Heart left ventricle (tissue), 16 donors: ENCODE results near the gene TRPC4. TPM values are rescaled to one million over a fixed set of nuclear protein-coding genes. Genes with fewer than 3 reads are reported as not detected.

Experiments
- ATAC-seq, 4 donors: fragments of 200-7000 bp; cut with Tn5 transposase; one replicate each; pipeline ENCODE4 v1.9.1; 2020 to 2022; ENCODE audit warnings: moderate library complexity in 4 of 4, mild to moderate bottlenecking in 3 of 4, moderate number of reproducible peaks in 1 of 4
- DNase-seq, 5 donors: peaks; one replicate each; pipeline ENCODE4 v3.0.0-alpha.2; 2020
- H3K27ac ChIP-seq, 12 donors: fragments of 200-600 bp; sonication (generic) in 4 of 12; one replicate each; pipeline versions ENCODE4 v1.5.0 to v1.8.0; 2016 to 2022; ENCODE audit warnings: mild to moderate bottlenecking in 2 of 12
- H3K27me3 ChIP-seq, 9 donors: fragments of 200-600 bp; sonication (generic) in 2 of 9; one replicate each; pipeline versions ENCODE4 v1.5.1 to v1.8.0; 2016 to 2022; ENCODE audit warnings: mild to moderate bottlenecking in 3 of 9
- H3K36me3 ChIP-seq, 9 donors: fragments of 200-600 bp; sonication (generic) in 2 of 9; one replicate each; pipeline versions ENCODE4 v1.5.0 to v1.8.0; 2018 to 2022; ENCODE audit warnings: mild to moderate bottlenecking in 2 of 9
- H3K4me1 ChIP-seq, 12 donors: fragments of 200-600 bp; sonication (generic) in 4 of 12; one replicate each; pipeline versions ENCODE4 v1.5.0 to v1.8.0; 2016 to 2022; ENCODE audit warnings: mild to moderate bottlenecking in 3 of 12
- H3K4me3 ChIP-seq, 12 donors: fragments of 200-600 bp; sonication (generic) in 4 of 12; one replicate each; pipeline versions ENCODE4 v1.5.0 to v1.8.0; 2017 to 2022; ENCODE audit warnings: mild to moderate bottlenecking in 9 of 12, moderate library complexity in 4 of 12
- H3K9me3 ChIP-seq, 12 donors: fragments of 200-600 bp; sonication (generic) in 4 of 12; one replicate each; pipeline versions ENCODE4 v1.5.0 to v1.8.0; 2016 to 2022; ENCODE audit warnings: mild to moderate bottlenecking in 1 of 12
- CTCF ChIP-seq, 12 donors: fragments of 200-600 bp; sonication (generic) in 4 of 12; IDR thresholded peaks; one replicate each; pipeline versions ENCODE4 v1.5.0 to v1.8.0; 2018 to 2022; ENCODE audit warnings: antibody characterized with exemption in 12 of 12, mild to moderate bottlenecking in 5 of 12
- POLR2A ChIP-seq, 2 donors: fragments of 450-650 bp; IDR thresholded peaks; one replicate each; pipeline ENCODE4 v1.6.1; 2017; ENCODE audit warnings: antibody characterized with exemption in 2 of 2, mild to moderate bottlenecking in 2 of 2, moderate library complexity in 2 of 2
- WGBS, 4 donors: extraction: QIAGEN DNeasy Blood & Tissue Kit in 2 of 4; methylation state at CpG; one replicate each; pipeline versions ENCODE4 v1.1.5 to v1.1.7; 2013 to 2018; 5-methylcytosine and 5-hydroxymethylcytosine counted together
- intact Hi-C, 10 donors: fragments of 100-400 bp; cut with DNase I; formaldehyde crosslinking; loops; one replicate each; pipeline versions ENCODE4 v1.11.1 to v1.14.2; 2022
- polyA plus RNA-seq, 2 donors: library from polyadenylated mRNA; stranded (reverse); fragments of 200-250 nt; gene quantifications; one replicate each; pipeline ENCODE4 v1.2.3, GENCODE V29; 2013
- total RNA-seq, 9 donors: library from RNA; depleted of rRNA in 2 of 9; stranded (reverse); fragments of >200 nt in 2 of 9; fragmentation: NEBNext Ultra II Directional in 3 of 9; extraction: Animal tissue kit (Norgen Biotek cat#: 25700) in 3 of 9; gene quantifications; one replicate each; pipeline versions ENCODE4 v1.1.0 to v1.2.4, GENCODE V29; 2016 to 2023
- donor health status: ischemic (EF 13 %, LVEDD 7.1; RV severe dilation, severe dysfunction).
- donor health status: healthy with polysubstance abuse.
- donor health status: DM: no; HTN: yes; CAD: no.
- donor health status: DM: no; HTN: no; CAD: no.
- donor health status: ischemic (EF 25% LVEDD 6.9; RV normal size, moderate dysfunction).
- donor health status: ischemic (EF 25% LVEDD 5.7; RV mildly dilated, moderate dysfunction).
- donor health status: healthy.
- donor health status: DM: yes; HTN: yes; CAD: no.
- donor health status: ischemic (EF 35%, LVEDD 5.7; RV mildly dilated, moderate dysfunction).
- donor health status: nonischemic (EF 11% LVEDD 7.7; RV severe dilation, severe dysfunction).
- donor health status: DM: yes; HTN: yes; CAD: no.
- donor health status: PGD.
- donor health status: ischemic (EF 29% LVEDD 5.4; RV normal size, mild dysfunction).
- donor health status: nonischemic (EF 23%, LVEDD 6.1; RV moderate dilation, normal function).

The TRPC4 gene
- total and polyA plus RNA-seq, 11 donors, result 0.25 to 2.5 (median 0.79) TPM

- Histone ChIP-seq H3K4me3 (no peak overlapping the region), H3K36me3 (no peaks in the 10 kb centered on the region), H3K4me1 (no peaks in the 10 kb centered on the region), H3K9me3 (no peaks in the 10 kb centered on the region), H3K27ac (no peak overlapping the region), H3K27me3 (peaks cover 0 to 13% (median 0%) of the 10 kb centered on the region in 9 donors)
- intact Hi-C loops, result loop anchor here in 1 of 10 donors (10.0 kb wide), 1 partner anchor 878 kb away; no protein-coding TSS in a partner anchor
- 41 to 50% (median 47%) methylated on average over 3 of the region's 3 CpGs for WGBS, 4 donors
- DNase-seq (no peak), ATAC-seq (no peak)
- TF ChIP-seq POLR2A (IDR thresholded peaks at IDR 0.05) (no peak), CTCF (IDR thresholded peaks at IDR 0.05) (no peak)
These were observed 223.0 kb downstream of the TRPC4 start for GRCh38 chr13:37646531-37646930.

GRCh38 chr13:37645181-37645740, 224.3 kb downstream of the TRPC4 start:
- WGBS, 4 donors, result 24 to 36% (median 27%) methylated on average over 7 of the region's 7 CpGs
- intact Hi-C loops, result loop anchor here in 1 of 10 donors (10.0 kb wide), 1 partner anchor 880 kb away; no protein-coding TSS in a partner anchor
- Histone ChIP-seq H3K4me3 (no peak overlapping the region), H3K4me1 (no peaks in the 10 kb centered on the region), H3K27ac (no peak overlapping the region), H3K36me3 (no peaks in the 10 kb centered on the region), H3K9me3 (no peaks in the 10 kb centered on the region), H3K27me3 (peaks cover 0 to 13% (median 0%) of the 10 kb centered on the region in 9 donors)
- TF ChIP-seq POLR2A (IDR thresholded peaks at IDR 0.05) (no peak), CTCF (IDR thresholded peaks at IDR 0.05) (no peak)
- ATAC-seq (no peak), DNase-seq (no peak)

DNA sequence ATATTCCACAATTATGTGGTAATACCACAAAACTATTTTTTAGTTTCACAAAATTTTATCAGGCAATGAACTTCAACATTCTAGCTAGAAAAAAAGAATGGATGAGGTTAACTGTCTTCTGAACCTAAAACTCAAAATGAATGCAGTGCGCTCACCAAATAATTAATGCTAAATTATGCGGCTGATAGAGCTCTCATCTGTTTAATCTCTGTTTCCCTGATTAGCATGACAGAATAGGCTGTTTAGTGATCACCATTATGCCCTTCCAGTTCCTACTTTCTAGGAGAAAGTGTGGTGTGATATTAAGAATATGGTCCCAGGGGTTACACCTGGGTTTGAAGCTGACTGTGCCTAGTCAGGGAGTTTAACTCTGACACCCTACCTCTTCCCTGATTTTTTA, 228.2 kb downstream of the TRPC4 start:
- Histone ChIP-seq H3K36me3 (no peaks in the 10 kb centered on the region), H3K4me3 (no peak overlapping the region), H3K27me3 (peaks cover 0 to 4% (median 0%) of the 10 kb centered on the region in 9 donors), H3K4me1 (no peaks in the 10 kb centered on the region), H3K27ac (no peak overlapping the region), H3K9me3 (no peaks in the 10 kb centered on the region)
- DNase-seq (no peak), ATAC-seq (no peak)
- intact Hi-C loops, result loop anchor here in 2 of 10 donors (5.0 to 10.0 kb wide), 3 partner anchors 883 to 941 kb away; no protein-coding TSS in a partner anchor
- TF ChIP-seq POLR2A (IDR thresholded peaks at IDR 0.05) (no peak), CTCF (IDR thresholded peaks at IDR 0.05) (no peak)
- 92 to 98% (median 96%) methylated on average over 2 of the region's 2 CpGs for WGBS, 4 donors

GRCh38 chr13:37640499-37640898, 229.1 kb downstream of the TRPC4 start:
- Histone ChIP-seq H3K4me3 (no peak overlapping the region), H3K4me1 (no peaks in the 10 kb centered on the region), H3K9me3 (no peaks in the 10 kb centered on the region), H3K27ac (no peak overlapping the region), H3K27me3 (no peaks in the 10 kb centered on the region), H3K36me3 (no peaks in the 10 kb centered on the region)
- DNase-seq (no peak), ATAC-seq (no peak)
- intact Hi-C loops, result loop anchor here in 2 of 10 donors (5.0 to 10.0 kb wide), 3 partner anchors 884 to 942 kb away; no protein-coding TSS in a partner anchor
- 13 to 18% (median 17%) methylated on average over 2 of the region's 2 CpGs for WGBS, 4 donors
- peak in 11 of 12 donors; percentile 16 to 56 (median 35) for TF ChIP-seq CTCF (IDR thresholded peaks at IDR 0.05)
- no peak for TF ChIP-seq POLR2A (IDR thresholded peaks at IDR 0.05)
